ENCODE results near the gene EPHA8. TPM values are rescaled to one million over a fixed set of nuclear protein-coding genes. Genes with fewer than 3 reads are reported as not detected.

The EPHA8 gene
- total and polyA plus RNA-seq, 2 donors (not counting 1 experiment from before 2014, with no cell fraction given), result not detected

- Histone ChIP-seq H3K79me2 (ENCODE audit: control insufficient read depth, insufficient read depth, low read length) (no peaks in the 10 kb centered on the region), H4K20me1 (ENCODE audit: control insufficient read depth, insufficient read depth, low read length, poor library complexity, severe bottlenecking) (no peaks in the 10 kb centered on the region), H3K4me2 (replicated peaks; ENCODE audit: low read depth, low read length, poor library complexity, severe bottlenecking) (no peak overlapping the region), H3K27ac (ENCODE audit: low read length in 2 of 2) (no peak overlapping the region), H2AFZ (ENCODE audit: insufficient read depth, low read depth, low read length, poor library complexity, severe bottlenecking) (no peak overlapping the region), H3K9me3 (ENCODE audit: control extremely low read depth in 1 of 3, control insufficient read depth in 2 of 3, insufficient read depth in 1 of 3, low read length in 2 of 3) (no peaks in the 10 kb centered on the region), H3K27me3 (replicated peaks in 1 of 4; ENCODE audit: control extremely low read depth in 1 of 4, control insufficient read depth in 3 of 4, insufficient read depth in 4 of 4, low read length in 3 of 4) (peaks cover 0 to 7% (median 0%) of the 10 kb centered on the region in 4 experiments), H3K4me3 (ENCODE audit: control extremely low read depth in 1 of 5, extremely low read depth in 1 of 5, insufficient read depth in 1 of 5, low read depth in 2 of 5, low read length in 4 of 5) (no peak overlapping the region), H3K4me1 (ENCODE audit: control insufficient read depth in 2 of 2, insufficient read depth in 2 of 2, low read length in 2 of 2) (no peaks in the 10 kb centered on the region), H3K9ac (ENCODE audit: low read length) (no peak overlapping the region), H3K36me3 (replicated peaks in 1 of 2; ENCODE audit: control extremely low read depth in 1 of 2, control insufficient read depth in 1 of 2, extremely low read depth in 1 of 2, insufficient read depth in 2 of 2, low read length in 1 of 2) (no peaks in the 10 kb centered on the region)
- ATAC-seq (ENCODE audit: low read depth) (no peak), DNase-seq (no peak)
- ChIA-PET CTCF (no interaction called here), POLR2A (no interaction called here)
- H3K4me1 Mint-ChIP-seq, result no peaks in the 10 kb centered on the region
- TF ChIP-seq CTCF (IDR thresholded peaks at IDR 0.05), result no peak
- no peak for TF ChIP-seq EZH2 (IDR thresholded peaks at IDR 0.05; ENCODE audit: borderline replicate concordance, insufficient read depth, low read depth, low read length, poor library complexity, severe bottlenecking)
- peaks cover 24% of the 10 kb centered on the region for H3K27me3 Mint-ChIP-seq
- H3K4me3 Mint-ChIP-seq, result no peak overlapping the region
- 86% methylated on average over 6 of the region's 6 CpGs for WGBS (ENCODE audit: insufficient coverage)
- H3K27ac Mint-ChIP-seq, result no peak overlapping the region
- intact Hi-C loops (cut with micrococcal nuclease), result no loop called here
- no peaks in the 10 kb centered on the region for H3K9me3 Mint-ChIP-seq (ENCODE audit: insufficient read depth)
Observed at GRCh38 chr1:22547186-22547817, 16.0 kb upstream of the EPHA8 start.

DNA sequence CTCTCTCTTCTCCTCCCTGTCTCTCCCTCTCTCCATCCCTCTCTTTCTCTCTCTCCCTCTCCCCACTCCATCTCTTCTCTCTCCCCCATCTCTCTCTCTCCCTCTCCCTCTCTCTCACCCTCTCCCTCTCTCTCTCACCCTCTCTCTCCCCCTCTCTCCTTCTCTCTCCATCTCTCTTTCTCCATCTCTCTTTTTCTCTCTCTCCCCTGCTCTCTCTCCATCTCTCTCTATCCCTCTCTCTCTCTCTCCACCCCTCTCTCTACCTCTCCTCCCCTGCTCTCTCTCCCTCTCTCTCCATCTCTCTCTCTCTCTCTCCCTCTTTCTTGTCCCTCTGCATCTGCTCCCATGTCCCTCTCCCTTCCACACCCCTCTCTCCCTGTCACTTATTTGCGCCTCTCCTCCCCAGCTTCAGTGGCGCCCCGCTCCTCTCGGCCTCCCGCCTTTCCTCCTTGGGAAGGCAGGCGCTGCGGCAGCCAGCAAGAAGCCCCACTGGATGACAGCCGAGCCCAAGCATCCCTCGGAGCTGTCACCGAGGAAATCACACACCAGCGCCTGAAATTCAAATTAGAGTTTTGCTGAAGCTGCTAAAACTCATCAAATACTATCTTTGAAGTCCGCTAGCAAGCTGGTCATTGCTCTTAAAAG, 15.3 kb upstream of the EPHA8 start:
- H3K9ac ChIP-seq (ENCODE audit: low read length), result no peak overlapping the region
- Mint-ChIP-seq H3K9me3 (ENCODE audit: insufficient read depth) (no peaks in the 10 kb centered on the region), H3K4me3 (no peak overlapping the region), H3K27me3 (peaks cover 30% of the 10 kb centered on the region), H3K4me1 (no peaks in the 10 kb centered on the region), H3K27ac (no peak overlapping the region)
- DNase-seq, result no peak
- no peaks in the 10 kb centered on the region for H3K36me3 ChIP-seq (replicated peaks in 1 of 2; ENCODE audit: control extremely low read depth in 1 of 2, control insufficient read depth in 1 of 2, extremely low read depth in 1 of 2, insufficient read depth in 2 of 2, low read length in 1 of 2)
- ChIA-PET POLR2A (no interaction called here), CTCF (no interaction called here)
- H2AFZ ChIP-seq (ENCODE audit: insufficient read depth, low read depth, low read length, poor library complexity, severe bottlenecking), result no peak overlapping the region
- TF ChIP-seq EZH2 (IDR thresholded peaks at IDR 0.05; ENCODE audit: borderline replicate concordance, insufficient read depth, low read depth, low read length, poor library complexity, severe bottlenecking), result no peak
- no peak for TF ChIP-seq CTCF (IDR thresholded peaks at IDR 0.05)
- H3K27me3 ChIP-seq (replicated peaks in 1 of 4; ENCODE audit: control extremely low read depth in 1 of 4, control insufficient read depth in 3 of 4, insufficient read depth in 4 of 4, low read length in 3 of 4), result peaks cover 0 to 7% (median 0%) of the 10 kb centered on the region in 4 experiments
- intact Hi-C loops (cut with micrococcal nuclease), result no loop called here
- H4K20me1 ChIP-seq (ENCODE audit: control insufficient read depth, insufficient read depth, low read length, poor library complexity, severe bottlenecking), result no peaks in the 10 kb centered on the region
- no peaks in the 10 kb centered on the region for H3K4me1 ChIP-seq (ENCODE audit: control insufficient read depth in 2 of 2, insufficient read depth in 2 of 2, low read length in 2 of 2)
- no peak overlapping the region for H3K4me3 ChIP-seq (ENCODE audit: control extremely low read depth in 1 of 5, extremely low read depth in 1 of 5, insufficient read depth in 1 of 5, low read depth in 2 of 5, low read length in 4 of 5)
- H3K79me2 ChIP-seq (ENCODE audit: control insufficient read depth, insufficient read depth, low read length), result no peaks in the 10 kb centered on the region
- H3K9me3 ChIP-seq (ENCODE audit: control extremely low read depth in 1 of 3, control insufficient read depth in 2 of 3, insufficient read depth in 1 of 3, low read length in 2 of 3), result no peaks in the 10 kb centered on the region
- 22% methylated on average over 8 of the region's 12 CpGs for WGBS (ENCODE audit: insufficient coverage)
- no peak for ATAC-seq (ENCODE audit: low read depth)
- no peak overlapping the region for H3K4me2 ChIP-seq (replicated peaks; ENCODE audit: low read depth, low read length, poor library complexity, severe bottlenecking)
- H3K27ac ChIP-seq (ENCODE audit: low read length in 2 of 2), result no peak overlapping the region
